GM23248 (cell line): ENCODE results near the gene PITPNM3. TPM values are rescaled to one million over a fixed set of nuclear protein-coding genes. Genes with fewer than 3 reads are reported as not detected.

Source experiments
- DNase-seq: peaks from one replicate; pipeline ENCODE4 v3.0.0-alpha.2; 2015
- H2AFZ ChIP-seq: fragments of 200-600 bp; sonication (generic); 2 replicates; pipeline ENCODE4 v1.6.1; 2016; ENCODE audit warnings: antibody characterized with exemption
- H3F3A ChIP-seq: fragments of 200-600 bp; sonication (generic); 2 replicates; pipeline ENCODE4 v1.6.1; 2016; ENCODE audit warnings: mild to moderate bottlenecking, antibody characterized with exemption, mixed run types; ENCODE audit not compliant: insufficient read depth
- H3K27ac ChIP-seq: fragments of 200-600 bp; sonication (generic); 2 replicates; pipeline ENCODE4 v1.5.1; 2016; ENCODE audit warnings: mild to moderate bottlenecking
- H3K27me3 ChIP-seq: fragments of 200-600 bp; sonication (generic); replicated peaks from 2 replicates; pipeline ENCODE4 v1.6.1; 2016; ENCODE audit warnings: mild to moderate bottlenecking; ENCODE audit not compliant: insufficient read depth
- H3K36me3 ChIP-seq: fragments of 200-600 bp; sonication (generic); 2 replicates; pipeline ENCODE4 v1.6.1; 2016; ENCODE audit warnings: low read depth, mild to moderate bottlenecking
- H3K4me1 ChIP-seq: fragments of 200-600 bp; sonication (generic); 2 replicates; pipeline ENCODE4 v1.6.1; 2016; ENCODE audit warnings: mild to moderate bottlenecking; ENCODE audit not compliant: insufficient read depth
- H3K4me2 ChIP-seq: fragments of 200-600 bp; sonication (generic); one replicate; pipeline ENCODE4 v1.6.1; 2016; ENCODE audit warnings: mild to moderate bottlenecking; ENCODE audit not compliant: unreplicated experiment
- H3K4me3 ChIP-seq: fragments of 200-600 bp; sonication (generic); 2 replicates; pipeline ENCODE4 v1.5.1; 2016; ENCODE audit warnings: mild to moderate bottlenecking
- H3K79me2 ChIP-seq: fragments of 200-600 bp; sonication (generic); 2 replicates; pipeline ENCODE4 v1.6.1; 2016; ENCODE audit warnings: mild to moderate bottlenecking; ENCODE audit not compliant: insufficient read depth
- H3K9ac ChIP-seq: fragments of 200-600 bp; sonication (generic); 2 replicates; pipeline ENCODE4 v1.6.1; 2016; ENCODE audit warnings: mild to moderate bottlenecking
- H3K9me2 ChIP-seq: fragments of 200-600 bp; sonication (generic); 2 replicates; pipeline ENCODE4 v1.6.1; 2016; ENCODE audit warnings: mixed run types, mild to moderate bottlenecking, moderate library complexity; ENCODE audit not compliant: insufficient read depth
- H3K9me3 ChIP-seq: fragments of 200-600 bp; sonication (generic); one replicate; pipeline ENCODE4 v1.6.1; 2017; ENCODE audit warnings: low read depth
- H4K20me1 ChIP-seq: fragments of 200-600 bp; sonication (generic); 2 replicates; pipeline ENCODE4 v1.6.0; 2016; ENCODE audit not compliant: insufficient read depth
- EZH2 ChIP-seq: fragments of 200-600 bp; sonication (generic); IDR thresholded peaks from 2 replicates; pipeline ENCODE4 v1.6.1; 2018; ENCODE audit warnings: antibody characterized with exemption, mild to moderate bottlenecking; ENCODE audit not compliant: insufficient read depth, poor library complexity, severe bottlenecking
- EZH2phosphoT487 ChIP-seq: fragments of 200-600 bp; sonication (generic); IDR thresholded peaks from 2 replicates; pipeline ENCODE4 v1.6.1; 2018; ENCODE audit warnings: antibody characterized with exemption, moderate library complexity, mild to moderate bottlenecking, low read depth; ENCODE audit not compliant: insufficient read depth
- WGBS, 2 experiments: methylation state at CpG; one replicate each; pipeline ENCODE4 v1.1.6; 2015 to 2017; ENCODE audit warnings: low lambda C conversion rate in 2 of 2, low coverage in 1 of 2; ENCODE audit errors: missing lambda C conversion rate in 2 of 2; 5-methylcytosine and 5-hydroxymethylcytosine counted together
- in situ Hi-C: fragments of 300-500 bp; cut with MboI; formaldehyde crosslinking; loops from 2 replicates; pipeline ENCODE4 v1.15.0; 2020
- polyA plus RNA-seq: library from polyadenylated mRNA; unstranded; fragments of >200 nt; fragmentation: Nextera tagmentation; extraction: Ambion mirVana; gene quantifications from 2 replicates; pipeline ENCODE4 v1.2.1, GENCODE V29; 2016
- total RNA-seq: library from RNA; depleted of rRNA; stranded (reverse); fragments of >200 nt; shearing (Covaris generic); gene quantifications from 2 replicates; pipeline ENCODE4 v1.2.3, GENCODE V29; 2014

Gene PITPNM3
- total and polyA plus RNA-seq, 2 experiments from 2014 or later: 6.5 to 12.8 TPM

DNA sequence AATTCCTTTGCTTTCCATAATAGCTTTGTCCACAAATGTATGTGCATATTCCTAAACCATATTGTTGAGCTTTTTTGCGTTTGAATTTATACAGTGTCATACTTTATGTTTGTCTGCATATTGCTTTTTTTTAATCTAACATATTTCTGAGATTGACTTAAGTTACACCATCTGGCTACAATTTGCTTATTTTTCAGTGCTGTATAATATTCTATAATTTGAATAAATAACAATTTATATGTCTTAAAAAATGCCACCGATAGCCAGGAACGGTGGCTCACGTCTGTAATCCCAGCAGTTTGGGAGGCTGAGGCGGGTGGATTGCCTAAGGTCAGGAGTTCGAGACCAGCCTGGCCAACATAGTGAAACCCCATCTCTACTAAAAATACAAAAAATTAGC is 113.6 kb downstream of the PITPNM3 start:
- 65 to 66% methylated on average over 6 of the region's 6 CpGs for WGBS, 2 experiments
- H3K4me3 ChIP-seq: no peak overlapping the region
- no peak overlapping the region for H3K27ac ChIP-seq
- no peaks in the 10 kb centered on the region for H3K9me2 ChIP-seq
- H3K36me3 ChIP-seq: no peaks in the 10 kb centered on the region
- H3F3A ChIP-seq: 0 out of 2 replicates have a peak, but pooled peaks cover 4% of the 10 kb centered on the region
- H4K20me1 ChIP-seq: no peaks in the 10 kb centered on the region
- TF ChIP-seq EZH2 (no peak), EZH2phosphoT487 (no peak)
- H3K4me2 ChIP-seq: no peak overlapping the region
- H3K4me1 ChIP-seq: peaks cover 12% of the 10 kb centered on the region
- no peaks in the 10 kb centered on the region for H3K79me2 ChIP-seq
- in situ Hi-C loops: loop anchor here (25.0 kb wide), 2 partner anchors 980 to 1180 kb away; partner anchors contain the start of gene DHX33
- peak overlapping the region; percentile 98; the same call in 1 of the 2 replicates for H2AFZ ChIP-seq
- no peaks in the 10 kb centered on the region for H3K9me3 ChIP-seq
- no peaks in the 10 kb centered on the region for H3K27me3 ChIP-seq
- no peak overlapping the region for H3K9ac ChIP-seq
- no peak for DNase-seq

DNA sequence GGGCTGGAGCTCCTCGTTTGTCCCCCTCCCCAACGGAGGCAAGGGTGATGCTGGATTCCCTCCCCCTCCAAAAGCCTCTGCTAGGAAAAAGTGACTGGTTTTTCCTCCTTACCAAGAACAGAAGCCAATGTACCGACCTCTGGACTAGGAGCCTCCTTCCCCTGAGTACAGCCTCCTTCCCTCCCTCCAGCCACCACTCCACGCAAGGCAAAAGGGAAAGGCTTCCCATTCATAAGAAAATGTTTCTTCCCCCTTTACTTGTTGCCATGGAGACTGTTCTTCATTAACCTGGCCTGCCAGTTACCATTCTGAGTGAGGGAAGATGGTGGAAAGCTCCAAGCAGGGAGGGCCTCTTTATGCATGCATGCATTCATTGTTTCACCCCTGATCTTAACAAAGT is 116.4 kb downstream of the PITPNM3 start:
- H3K9ac ChIP-seq: no peak overlapping the region
- no peak overlapping the region for H2AFZ ChIP-seq
- H3K27ac ChIP-seq: no peak overlapping the region
- no peaks in the 10 kb centered on the region for H4K20me1 ChIP-seq
- DNase-seq: no peak
- H3K4me1 ChIP-seq: peaks cover 12% of the 10 kb centered on the region
- in situ Hi-C loops: loop anchor here (25.0 kb wide), 2 partner anchors 978 to 1178 kb away; partner anchors contain the start of gene DHX33
- H3K4me3 ChIP-seq: no peak overlapping the region
- H3F3A ChIP-seq: 0 out of 2 replicates have a peak, but pooled peaks cover 4% of the 10 kb centered on the region
- no peak overlapping the region for H3K4me2 ChIP-seq
- WGBS, 2 experiments: 66 to 80% methylated on average over 4 of the region's 4 CpGs
- H3K36me3 ChIP-seq: no peaks in the 10 kb centered on the region
- H3K27me3 ChIP-seq: peaks cover 11% of the 10 kb centered on the region; the same call in 1 of the 2 replicates
- no peaks in the 10 kb centered on the region for H3K79me2 ChIP-seq
- no peak for TF ChIP-seq EZH2phosphoT487
- TF ChIP-seq EZH2: no peak
- H3K9me2 ChIP-seq: no peaks in the 10 kb centered on the region
- no peaks in the 10 kb centered on the region for H3K9me3 ChIP-seq

DNA sequence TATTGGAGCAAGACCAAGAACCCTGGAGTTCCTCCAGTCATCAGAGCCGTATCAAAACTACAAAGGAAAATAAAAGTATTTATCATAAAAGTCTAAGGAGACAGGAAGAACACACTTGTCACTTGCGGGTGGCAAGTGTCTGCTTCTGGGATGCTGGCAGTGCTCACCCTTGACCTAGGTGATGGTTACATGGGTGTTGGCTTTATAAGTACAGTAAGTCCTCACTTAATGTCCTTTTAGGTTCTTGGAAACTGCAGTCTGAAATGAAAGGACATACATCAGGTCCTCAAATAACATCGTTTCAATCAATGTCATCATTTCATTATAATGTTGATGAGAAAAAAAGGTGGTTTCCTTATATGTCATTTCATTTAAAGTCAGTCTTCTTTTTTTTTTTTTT is 118.4 kb downstream of the PITPNM3 start:
- H3K4me1 ChIP-seq: peaks cover 12% of the 10 kb centered on the region
- H4K20me1 ChIP-seq: no peaks in the 10 kb centered on the region
- no peak for TF ChIP-seq EZH2phosphoT487
- no peak for TF ChIP-seq EZH2
- H3K9ac ChIP-seq: no peak overlapping the region
- DNase-seq: no peak
- no peaks in the 10 kb centered on the region for H3K9me3 ChIP-seq
- no peaks in the 10 kb centered on the region for H3K9me2 ChIP-seq
- H3K27me3 ChIP-seq: peaks cover 11% of the 10 kb centered on the region; the same call in 1 of the 2 replicates
- no peak overlapping the region for H2AFZ ChIP-seq
- 42 to 43% methylated on average over 3 of the region's 3 CpGs for WGBS, 2 experiments
- no peaks in the 10 kb centered on the region for H3K36me3 ChIP-seq
- H3K4me3 ChIP-seq: no peak overlapping the region
- H3F3A ChIP-seq: 0 out of 2 replicates have a peak, but pooled peaks cover 4% of the 10 kb centered on the region
- H3K79me2 ChIP-seq: no peaks in the 10 kb centered on the region
- in situ Hi-C loops: loop anchor here (25.0 kb wide), 2 partner anchors 976 to 1176 kb away; partner anchors contain the start of gene DHX33
- no peak overlapping the region for H3K27ac ChIP-seq
- H3K4me2 ChIP-seq: no peak overlapping the region

DNA sequence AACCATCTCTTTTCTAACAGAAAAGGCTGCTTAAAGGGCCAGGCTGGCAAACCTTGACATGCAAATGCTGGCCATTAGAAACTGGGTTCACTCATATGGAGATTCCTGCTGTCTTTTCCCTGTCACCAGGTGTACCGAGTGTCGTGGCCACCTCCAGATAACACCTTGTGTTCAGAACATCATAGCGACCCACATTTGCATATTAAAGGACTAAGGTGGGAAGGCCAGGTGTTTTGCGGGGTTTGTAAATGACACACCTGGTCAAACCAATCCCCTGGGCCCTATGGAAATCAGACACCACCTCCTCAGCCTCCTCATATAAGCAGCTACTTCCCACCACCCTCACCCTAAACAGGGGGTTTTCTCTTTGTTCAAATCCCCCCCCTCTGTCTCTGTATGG is 118.9 kb downstream of the PITPNM3 start:
- H3K9me3 ChIP-seq: no peaks in the 10 kb centered on the region
- H3K27ac ChIP-seq: no peak overlapping the region
- 0 out of 2 replicates have a peak, but pooled peaks cover 4% of the 10 kb centered on the region for H3F3A ChIP-seq
- H3K4me2 ChIP-seq: no peak overlapping the region
- TF ChIP-seq EZH2phosphoT487 (no peak), EZH2 (no peak)
- no peaks in the 10 kb centered on the region for H4K20me1 ChIP-seq
- H3K9ac ChIP-seq: no peak overlapping the region
- DNase-seq: no peak
- in situ Hi-C loops: loop anchor here (25.0 kb wide), 2 partner anchors 975 to 1175 kb away; partner anchors contain the start of gene DHX33
- H2AFZ ChIP-seq: no peak overlapping the region
- H3K4me3 ChIP-seq: no peak overlapping the region
- H3K36me3 ChIP-seq: no peaks in the 10 kb centered on the region
- peaks cover 11% of the 10 kb centered on the region; the same call in 1 of the 2 replicates for H3K27me3 ChIP-seq
- 13 to 21% methylated on average over 4 of the region's 4 CpGs for WGBS, 2 experiments
- no peaks in the 10 kb centered on the region for H3K9me2 ChIP-seq
- H3K4me1 ChIP-seq: peaks cover 12% of the 10 kb centered on the region
- H3K79me2 ChIP-seq: no peaks in the 10 kb centered on the region
